ENCODE measurements around the gene CCR6. TPM values are rescaled to one million over a fixed set of nuclear protein-coding genes. Genes with fewer than 3 reads are reported as not detected.

The CCR6 gene
- total RNA-seq, 1 donor from 2014 or later = not detected

GRCh38 chr6:167148997-167149396 lies 26.1 kb downstream of the CCR6 start:
- H3K4me3 Mint-ChIP-seq = no peak overlapping the region
- no peak overlapping the region for H3K27ac Mint-ChIP-seq
- no peak for DNase-seq
- peaks cover 15% of the 10 kb centered on the region for H3K4me1 Mint-ChIP-seq
- intact Hi-C loops (cut with micrococcal nuclease) = no loop called here
- H3K36me3 Mint-ChIP-seq (ENCODE audit: low read depth) = no peaks in the 10 kb centered on the region
- H3K27me3 Mint-ChIP-seq = no peaks in the 10 kb centered on the region
- H3K9me3 Mint-ChIP-seq = no peaks in the 10 kb centered on the region

GRCh38 chr6:167150941-167151549 lies 28.1 kb downstream of the CCR6 start:
- Mint-ChIP-seq H3K4me3 (no peak overlapping the region), H3K27me3 (peaks cover 4% of the 10 kb centered on the region), H3K27ac (no peak overlapping the region), H3K9me3 (no peaks in the 10 kb centered on the region), H3K36me3 (ENCODE audit: low read depth) (no peaks in the 10 kb centered on the region), H3K4me1 (peaks cover 15% of the 10 kb centered on the region)
- DNase-seq = no peak
- intact Hi-C loops (cut with micrococcal nuclease) = no loop called here

GRCh38 chr6:167151648-167152047 lies 28.8 kb downstream of the CCR6 start:
- H3K4me1 Mint-ChIP-seq = peaks cover 14% of the 10 kb centered on the region
- no peak for DNase-seq
- no peak overlapping the region for H3K27ac Mint-ChIP-seq
- peaks cover 4% of the 10 kb centered on the region for H3K27me3 Mint-ChIP-seq
- H3K9me3 Mint-ChIP-seq = no peaks in the 10 kb centered on the region
- no peak overlapping the region for H3K4me3 Mint-ChIP-seq
- intact Hi-C loops (cut with micrococcal nuclease) = no loop called here
- no peaks in the 10 kb centered on the region for H3K36me3 Mint-ChIP-seq (ENCODE audit: low read depth)

GRCh38 chr6:167152862-167153261 lies 30.0 kb downstream of the CCR6 start:
- intact Hi-C loops (cut with micrococcal nuclease) = no loop called here
- Mint-ChIP-seq H3K4me3 (no peak overlapping the region), H3K27me3 (peaks cover 4% of the 10 kb centered on the region), H3K36me3 (ENCODE audit: low read depth) (no peaks in the 10 kb centered on the region), H3K4me1 (peaks cover 11% of the 10 kb centered on the region), H3K9me3 (no peaks in the 10 kb centered on the region), H3K27ac (no peak overlapping the region)
- DNase-seq = no peak

- H3K4me3 Mint-ChIP-seq = no peak overlapping the region
- intact Hi-C loops (cut with micrococcal nuclease) = no loop called here
- DNase-seq = no peak
- H3K9me3 Mint-ChIP-seq = no peaks in the 10 kb centered on the region
- peaks cover 4% of the 10 kb centered on the region for H3K27me3 Mint-ChIP-seq
- H3K36me3 Mint-ChIP-seq (ENCODE audit: low read depth) = no peaks in the 10 kb centered on the region
- H3K27ac Mint-ChIP-seq = no peak overlapping the region
- H3K4me1 Mint-ChIP-seq = peaks cover 10% of the 10 kb centered on the region
These were observed 30.6 kb downstream of the CCR6 start for GRCh38 chr6:167153521-167153959.

GRCh38 chr6:167154291-167154690 lies 31.4 kb downstream of the CCR6 start:
- no peaks in the 10 kb centered on the region for H3K9me3 Mint-ChIP-seq
- no peak overlapping the region for H3K4me3 Mint-ChIP-seq
- no peak for DNase-seq
- no peak overlapping the region for H3K27ac Mint-ChIP-seq
- peaks cover 10% of the 10 kb centered on the region for H3K4me1 Mint-ChIP-seq
- peaks cover 4% of the 10 kb centered on the region for H3K27me3 Mint-ChIP-seq
- H3K36me3 Mint-ChIP-seq (ENCODE audit: low read depth) = no peaks in the 10 kb centered on the region
- intact Hi-C loops (cut with micrococcal nuclease) = no loop called here

GRCh38 chr6:167154895-167155294 lies 32.0 kb downstream of the CCR6 start:
- Mint-ChIP-seq H3K27me3 (peaks cover 4% of the 10 kb centered on the region), H3K4me3 (no peak overlapping the region)
- intact Hi-C loops (cut with micrococcal nuclease) = no loop called here

GRCh38 chr6:167157414-167157813 lies 34.5 kb downstream of the CCR6 start:
- peaks cover 4% of the 10 kb centered on the region for H3K27me3 Mint-ChIP-seq
- DNase-seq = no peak
- H3K36me3 Mint-ChIP-seq (ENCODE audit: low read depth) = no peaks in the 10 kb centered on the region
- H3K4me3 Mint-ChIP-seq = no peak overlapping the region
- no peak overlapping the region for H3K27ac Mint-ChIP-seq
- no peaks in the 10 kb centered on the region for H3K9me3 Mint-ChIP-seq
- peaks cover 3% of the 10 kb centered on the region for H3K4me1 Mint-ChIP-seq
- intact Hi-C loops (cut with micrococcal nuclease) = no loop called here

More at GRCh38 chr6:167154895-167155294, 32.0 kb downstream of the CCR6 start:
- Mint-ChIP-seq H3K9me3 (no peaks in the 10 kb centered on the region), H3K4me1 (peaks cover 10% of the 10 kb centered on the region), H3K27ac (no peak overlapping the region), H3K36me3 (ENCODE audit: low read depth) (no peaks in the 10 kb centered on the region)
- DNase-seq = no peak

GRCh38 chr6:167157863-167158262 lies 35.0 kb downstream of the CCR6 start, which contains the start of gene GPR31:
TSS of gene GPR31 (minus strand) at chr6:167157980. CDS start at chr6:167157831, 149 bp downstream.
- Mint-ChIP-seq H3K36me3 (ENCODE audit: low read depth) (no peaks in the 10 kb centered on the region), H3K27me3 (peaks cover 4% of the 10 kb centered on the region), H3K4me1 (peaks cover 2% of the 10 kb centered on the region), H3K9me3 (no peaks in the 10 kb centered on the region), H3K4me3 (no peak within 1 kb of the TSS), H3K27ac (no peak within 1 kb of the TSS)
- no peak for DNase-seq
- intact Hi-C loops (cut with micrococcal nuclease) = no loop called here

GRCh38 chr6:167161851-167162467 lies 39.1 kb downstream of the CCR6 start:
- H3K9me3 Mint-ChIP-seq = no peaks in the 10 kb centered on the region
- H3K4me3 Mint-ChIP-seq = no peak overlapping the region
- no peak overlapping the region for H3K27ac Mint-ChIP-seq
- intact Hi-C loops (cut with micrococcal nuclease) = no loop called here
- no peaks in the 10 kb centered on the region for H3K4me1 Mint-ChIP-seq
- no peaks in the 10 kb centered on the region for H3K36me3 Mint-ChIP-seq (ENCODE audit: low read depth)
- peaks cover 2% of the 10 kb centered on the region for H3K27me3 Mint-ChIP-seq
- no peak for DNase-seq

GRCh38 chr6:167162591-167162990 lies 39.7 kb downstream of the CCR6 start:
- H3K9me3 Mint-ChIP-seq = no peaks in the 10 kb centered on the region
- no peaks in the 10 kb centered on the region for H3K36me3 Mint-ChIP-seq (ENCODE audit: low read depth)
- no peak overlapping the region for H3K27ac Mint-ChIP-seq
- intact Hi-C loops (cut with micrococcal nuclease) = no loop called here
- no peaks in the 10 kb centered on the region for H3K4me1 Mint-ChIP-seq
- no peak for DNase-seq
- H3K27me3 Mint-ChIP-seq = peaks cover 3% of the 10 kb centered on the region
- H3K4me3 Mint-ChIP-seq = no peak overlapping the region

- Mint-ChIP-seq H3K27ac (no peak overlapping the region), H3K36me3 (ENCODE audit: low read depth) (no peaks in the 10 kb centered on the region), H3K9me3 (no peaks in the 10 kb centered on the region), H3K4me3 (no peak overlapping the region), H3K27me3 (peaks cover 3% of the 10 kb centered on the region), H3K4me1 (no peaks in the 10 kb centered on the region)
- no peak for DNase-seq
- intact Hi-C loops (cut with micrococcal nuclease) = no loop called here
These were observed 40.6 kb downstream of the CCR6 start for GRCh38 chr6:167163476-167164011.

GRCh38 chr6:167164261-167164660 lies 41.4 kb downstream of the CCR6 start:
- H3K9me3 Mint-ChIP-seq = no peaks in the 10 kb centered on the region
- no peak overlapping the region for H3K4me3 Mint-ChIP-seq
- no peaks in the 10 kb centered on the region for H3K36me3 Mint-ChIP-seq (ENCODE audit: low read depth)
- DNase-seq = no peak
- intact Hi-C loops (cut with micrococcal nuclease) = no loop called here
- H3K4me1 Mint-ChIP-seq = no peaks in the 10 kb centered on the region
- peaks cover 4% of the 10 kb centered on the region for H3K27me3 Mint-ChIP-seq
- no peak overlapping the region for H3K27ac Mint-ChIP-seq

- no peaks in the 10 kb centered on the region for H3K36me3 Mint-ChIP-seq (ENCODE audit: low read depth)
- DNase-seq = no peak
- no peak overlapping the region for H3K4me3 Mint-ChIP-seq
- H3K27ac Mint-ChIP-seq = no peak overlapping the region
- intact Hi-C loops (cut with micrococcal nuclease) = no loop called here
- peaks cover 4% of the 10 kb centered on the region for H3K27me3 Mint-ChIP-seq
- H3K9me3 Mint-ChIP-seq = no peaks in the 10 kb centered on the region
- H3K4me1 Mint-ChIP-seq = no peaks in the 10 kb centered on the region
These were observed 43.1 kb downstream of the CCR6 start for GRCh38 chr6:167165858-167166471.
